Heart left ventricle (tissue), 13 donors: ENCODE data around the gene ARHGAP12.

Source experiments
- CTCF ChIP-seq, 12 donors: fragments of 200-600 bp; sonication (generic) in 4 of 12; IDR thresholded peaks; one replicate each; pipeline versions ENCODE4 v1.5.0 to v1.8.0; 2018 to 2022; ENCODE audit warnings: antibody characterized with exemption in 12 of 12, mild to moderate bottlenecking in 5 of 12
- POLR2A ChIP-seq, 2 donors: fragments of 450-650 bp; IDR thresholded peaks; one replicate each; pipeline ENCODE4 v1.6.1; 2017; ENCODE audit warnings: antibody characterized with exemption in 2 of 2, mild to moderate bottlenecking in 2 of 2, moderate library complexity in 2 of 2
- donor health status: ischemic (EF 13 %, LVEDD 7.1; RV severe dilation, severe dysfunction).
- donor health status: DM: no; HTN: yes; CAD: no.
- donor health status: DM: no; HTN: no; CAD: no.
- donor health status: ischemic (EF 25% LVEDD 6.9; RV normal size, moderate dysfunction).
- donor health status: ischemic (EF 25% LVEDD 5.7; RV mildly dilated, moderate dysfunction).
- donor health status: ischemic (EF 35%, LVEDD 5.7; RV mildly dilated, moderate dysfunction).
- donor health status: nonischemic (EF 11% LVEDD 7.7; RV severe dilation, severe dysfunction).
- donor health status: DM: yes; HTN: yes; CAD: no.
- donor health status: PGD.
- donor health status: ischemic (EF 29% LVEDD 5.4; RV normal size, mild dysfunction).
- donor health status: nonischemic (EF 23%, LVEDD 6.1; RV moderate dilation, normal function).

- TF ChIP-seq CTCF (IDR thresholded peaks at IDR 0.05) (no peak), POLR2A (IDR thresholded peaks at IDR 0.05) (no peak)
These were observed 166.3 kb downstream of the ARHGAP12 start for GRCh38 chr10:31762316-31762715.
